GM12801 (cell line): ENCODE data around the gene CCDC167.

ENCODE experiments used
- TF ChIP-seq, protein P1 (sequence below): IDR thresholded peaks from one replicate; pipeline ENCODE4 v1.5.1; 2011; ENCODE audit warnings: control low read depth; ENCODE audit not compliant: insufficient read length; ENCODE audit errors: extremely low read depth

The CCDC167 gene

DNA sequence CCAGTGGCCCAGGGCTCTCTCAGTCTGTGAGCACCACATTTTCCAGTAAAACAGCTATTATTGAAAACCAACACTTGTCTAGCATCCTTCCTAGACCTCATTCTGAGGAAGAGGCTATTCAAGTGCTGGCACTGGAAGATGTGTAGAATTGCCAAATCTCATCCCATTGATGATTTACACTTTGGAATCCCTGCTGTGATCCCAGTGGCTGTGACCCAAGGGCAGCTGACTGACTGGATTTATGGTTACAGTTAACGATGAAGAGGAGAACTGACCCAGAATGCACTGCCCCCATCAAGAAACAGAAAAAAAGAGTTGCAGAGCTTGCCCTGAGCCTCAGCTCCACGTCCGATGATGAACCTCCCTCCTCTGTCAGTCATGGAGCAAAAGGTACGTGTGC lies 64.3 kb downstream of the CCDC167 start:
- TF ChIP-seq, protein P1, sequence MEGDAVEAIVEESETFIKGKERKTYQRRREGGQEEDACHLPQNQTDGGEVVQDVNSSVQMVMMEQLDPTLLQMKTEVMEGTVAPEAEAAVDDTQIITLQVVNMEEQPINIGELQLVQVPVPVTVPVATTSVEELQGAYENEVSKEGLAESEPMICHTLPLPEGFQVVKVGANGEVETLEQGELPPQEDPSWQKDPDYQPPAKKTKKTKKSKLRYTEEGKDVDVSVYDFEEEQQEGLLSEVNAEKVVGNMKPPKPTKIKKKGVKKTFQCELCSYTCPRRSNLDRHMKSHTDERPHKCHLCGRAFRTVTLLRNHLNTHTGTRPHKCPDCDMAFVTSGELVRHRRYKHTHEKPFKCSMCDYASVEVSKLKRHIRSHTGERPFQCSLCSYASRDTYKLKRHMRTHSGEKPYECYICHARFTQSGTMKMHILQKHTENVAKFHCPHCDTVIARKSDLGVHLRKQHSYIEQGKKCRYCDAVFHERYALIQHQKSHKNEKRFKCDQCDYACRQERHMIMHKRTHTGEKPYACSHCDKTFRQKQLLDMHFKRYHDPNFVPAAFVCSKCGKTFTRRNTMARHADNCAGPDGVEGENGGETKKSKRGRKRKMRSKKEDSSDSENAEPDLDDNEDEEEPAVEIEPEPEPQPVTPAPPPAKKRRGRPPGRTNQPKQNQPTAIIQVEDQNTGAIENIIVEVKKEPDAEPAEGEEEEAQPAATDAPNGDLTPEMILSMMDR, result no peak

DNA sequence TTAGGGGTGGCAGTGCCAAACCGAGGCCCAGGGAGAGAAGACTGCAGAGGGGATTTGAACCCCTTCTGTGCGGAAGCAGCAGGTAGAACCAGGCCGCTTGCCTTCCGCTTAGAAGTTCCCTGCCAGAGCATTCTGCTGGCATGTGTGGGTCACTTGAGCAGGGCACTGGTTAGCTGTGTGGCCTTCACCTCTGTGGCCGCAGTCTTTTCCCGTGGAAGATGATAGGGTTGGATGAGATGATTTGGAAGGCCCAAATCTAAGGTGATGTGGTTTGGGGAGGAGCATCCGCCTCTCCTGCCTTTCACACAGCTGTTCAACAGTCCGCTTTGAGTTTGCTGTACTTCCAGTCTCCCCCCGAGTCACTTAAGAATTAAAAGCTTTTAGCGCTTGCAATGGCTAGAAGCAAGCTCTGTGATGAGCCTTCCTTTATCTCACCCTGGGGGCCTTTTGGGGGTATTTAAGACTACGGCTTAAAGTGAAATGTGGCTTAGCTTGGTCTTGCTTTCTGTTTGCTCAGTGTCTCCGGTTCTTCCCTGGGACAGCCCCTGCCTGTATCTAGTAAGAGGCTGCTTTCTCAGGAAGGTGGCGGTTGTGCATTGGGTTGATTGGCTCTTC lies 65.9 kb downstream of the CCDC167 start:
- TF ChIP-seq, protein P1, result no peak
